T-cell (primary cell): ENCODE results near the gene PLPP4. TPM values are rescaled to one million over a fixed set of nuclear protein-coding genes. Genes with fewer than 3 reads are reported as not detected.

Experiments
- ATAC-seq, 4 experiments: fragments of 200-7000 bp in 3 of 4; fragments of 150-1000 bp in 1 of 4; cut with Tn5 transposase; replicated peaks in 1 of 4; 1 replicate in 3 of 4; 2 replicates in 1 of 4; pipeline ENCODE4 v1.10.0; 2021; ENCODE audit warnings: moderate library complexity in 3 of 4, mild to moderate bottlenecking in 2 of 4, moderate number of reproducible peaks in 1 of 4
- CTCF ChIA-PET, 2 donors: fragments of 300-600 bp; sonication (Branson Sonifier 250); formaldehyde crosslinking; loops; one replicate each; lab custom pipeline; 2022; ENCODE audit warnings: antibody characterized with exemption in 2 of 2; lab: Charles Lee
- POLR2A ChIA-PET, 2 donors: fragments of 300-600 bp; sonication (Branson Sonifier 250); formaldehyde crosslinking; loops; one replicate each; lab custom pipeline; 2022; ENCODE audit warnings: antibody characterized with exemption in 2 of 2; lab: Charles Lee
- DNase-seq, 35 experiments: peaks; one replicate each; pipeline versions ENCODE4 v3.0.0 to v3.0.0-alpha.2; 2013 to 2023
- H3K27ac ChIP-seq: one replicate; pipeline ENCODE4 v1.5.1; 2013; ENCODE audit warnings: low read length
- H3K27me3 ChIP-seq, 2 experiments: replicated peaks in 1 of 2; 1 replicate in 1 of 2; 2 replicates in 1 of 2; pipeline versions ENCODE4 v1.6.1 to v1.7.0; 2013; ENCODE audit warnings: low read length in 1 of 2, mixed read lengths in 1 of 2; ENCODE audit not compliant: control insufficient read depth in 2 of 2, insufficient read depth in 2 of 2; ENCODE audit errors: extremely low read depth in 1 of 2
- H3K36me3 ChIP-seq, 2 donors: 1 replicate in 1 of 2; 2 replicates in 1 of 2; pipeline versions ENCODE4 v1.6.1 to v1.7.0; 2013; ENCODE audit warnings: low read length in 1 of 2; ENCODE audit not compliant: control insufficient read depth in 2 of 2, insufficient read depth in 1 of 2; ENCODE audit errors: extremely low read depth in 1 of 2
- H3K4me1 ChIP-seq, 2 experiments: 1 replicate in 1 of 2; 2 replicates in 1 of 2; pipeline versions ENCODE4 v1.6.1 to v1.7.0; 2013; ENCODE audit warnings: low read length in 2 of 2, mixed read lengths in 1 of 2; ENCODE audit not compliant: insufficient read depth in 2 of 2, control insufficient read depth in 1 of 2; ENCODE audit errors: extremely low read depth in 1 of 2
- H3K4me3 ChIP-seq, 2 donors: 1 replicate in 1 of 2; 2 replicates in 1 of 2; pipeline versions ENCODE4 v1.5.1 to v1.7.0; 2013; ENCODE audit warnings: mild to moderate bottlenecking in 2 of 2, low read length in 1 of 2, moderate library complexity in 1 of 2; ENCODE audit not compliant: control insufficient read depth in 1 of 2; ENCODE audit errors: extremely low read depth in 1 of 2
- H3K9me3 ChIP-seq: 2 replicates; pipeline ENCODE4 v1.7.0; 2013
- H3K27ac Mint-ChIP-seq, 2 donors: one replicate each; pipeline ENCODE4 v1.8.0; 2020 to 2021; ENCODE audit warnings: mild to moderate bottlenecking in 2 of 2, mixed read lengths in 2 of 2
- H3K27me3 Mint-ChIP-seq, 2 donors: one replicate each; pipeline ENCODE4 v1.8.0; 2021 to 2022; ENCODE audit warnings: mixed read lengths in 2 of 2
- H3K36me3 Mint-ChIP-seq: one replicate; pipeline ENCODE4 v1.8.0; 2021; ENCODE audit warnings: mixed read lengths
- H3K4me1 Mint-ChIP-seq, 3 donors: one replicate each; pipeline ENCODE4 v1.8.0; 2020 to 2022; ENCODE audit warnings: mixed read lengths in 3 of 3, mild to moderate bottlenecking in 1 of 3
- H3K4me3 Mint-ChIP-seq, 3 donors: one replicate each; pipeline ENCODE4 v1.8.0; 2020 to 2022; ENCODE audit warnings: mild to moderate bottlenecking in 3 of 3, mixed read lengths in 3 of 3, moderate library complexity in 3 of 3
- H3K9me3 Mint-ChIP-seq, 3 donors: one replicate each; pipeline ENCODE4 v1.8.0; 2020 to 2022; ENCODE audit warnings: mixed read lengths in 3 of 3
- WGBS: methylation state at CpG from one replicate; pipeline ENCODE4 v1.1.5; 2013; ENCODE audit warnings: missing lambda C conversion rate; ENCODE audit not compliant: insufficient coverage; 5-methylcytosine and 5-hydroxymethylcytosine counted together
- total RNA-seq, 35 experiments: library from RNA in 6 of 35; stranded (reverse) in 6 of 35; fragments of 120-200 nt in 1 of 35; gene quantifications; one replicate each; pipeline versions ENCODE4 v1.2.1 to v1.2.4 and lab custom pipeline; 2013 to 2026

Gene PLPP4
- total RNA-seq, 5 donors from 2014 or later (not counting 1 experiment from before 2014, with no cell fraction given) = not detected

- H3K4me1 Mint-ChIP-seq = no peaks in the 10 kb centered on the region
- no peaks in the 10 kb centered on the region for H3K9me3 Mint-ChIP-seq
- Histone ChIP-seq H3K36me3 (no peaks in the 10 kb centered on the region), H3K27ac (no peak overlapping the region), H3K4me3 (no peak overlapping the region), H3K9me3 (no peaks in the 10 kb centered on the region), H3K4me1 (no peaks in the 10 kb centered on the region), H3K27me3 (peaks cover 0 to 9% of the 10 kb centered on the region in 2 experiments)
- no peak overlapping the region for H3K4me3 Mint-ChIP-seq
- POLR2A ChIA-PET = no interaction called here
- H3K36me3 Mint-ChIP-seq = no peaks in the 10 kb centered on the region
- WGBS = no CpG with 5 or more reads among the region's 2 CpGs
- no peak for DNase-seq
- CTCF ChIA-PET = no interaction called here
- no peak overlapping the region for H3K27ac Mint-ChIP-seq
- H3K27me3 Mint-ChIP-seq = peaks cover 3 to 4% of the 10 kb centered on the region in 2 donors
- ATAC-seq = no peak
Measured at GRCh38 chr10:120466006-120466405, 9.0 kb downstream of the PLPP4 start.

GRCh38 chr10:120473593-120473992 lies 16.6 kb downstream of the PLPP4 start:
- Mint-ChIP-seq H3K4me3 (no peak overlapping the region), H3K27ac (no peak overlapping the region), H3K4me1 (no peaks in the 10 kb centered on the region), H3K36me3 (no peaks in the 10 kb centered on the region), H3K27me3 (peaks cover 0 to 7% of the 10 kb centered on the region in 2 donors), H3K9me3 (peaks cover 4 to 20% (median 7%) of the 10 kb centered on the region in 3 donors)
- H3K9me3 ChIP-seq = no peaks in the 10 kb centered on the region
- no peaks in the 10 kb centered on the region for H3K4me1 ChIP-seq
- H3K4me3 ChIP-seq = no peak overlapping the region
- peaks cover 0 to 12% of the 10 kb centered on the region in 2 experiments for H3K27me3 ChIP-seq
- ATAC-seq (no peak), DNase-seq (no peak)
- no peaks in the 10 kb centered on the region for H3K36me3 ChIP-seq
- POLR2A ChIA-PET = no interaction called here
- CTCF ChIA-PET = no interaction called here
- H3K27ac ChIP-seq = no peak overlapping the region
- no CpG with 5 or more reads among the region's 4 CpGs for WGBS

DNA sequence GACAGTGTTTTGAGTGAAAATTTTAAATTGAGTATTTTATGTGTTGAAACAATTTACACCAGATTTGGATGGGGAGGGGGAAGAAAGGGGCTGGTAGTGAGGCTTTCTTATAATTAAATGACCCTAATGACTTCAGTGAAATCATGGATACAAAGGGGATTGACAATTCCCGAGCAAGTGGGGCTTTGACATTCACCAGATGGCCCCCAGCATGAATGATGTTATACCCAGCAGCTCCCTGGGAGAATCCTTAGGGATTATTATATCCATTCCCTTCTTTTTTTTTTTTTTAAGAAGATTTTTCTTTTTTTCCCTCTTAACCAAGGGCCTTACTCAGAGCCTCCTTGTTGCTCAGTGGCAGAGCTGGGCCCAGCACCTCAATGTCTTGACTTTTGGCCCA lies 17.9 kb downstream of the PLPP4 start:
- POLR2A ChIA-PET = no interaction called here
- no peaks in the 10 kb centered on the region for H3K36me3 Mint-ChIP-seq

GRCh38 chr10:120475844-120476791 lies 19.1 kb downstream of the PLPP4 start:
- Histone ChIP-seq H3K27me3 (peaks cover 0 to 12% of the 10 kb centered on the region in 2 experiments), H3K9me3 (no peaks in the 10 kb centered on the region), H3K36me3 (no peaks in the 10 kb centered on the region), H3K27ac (no peak overlapping the region), H3K4me3 (no peak overlapping the region), H3K4me1 (no peaks in the 10 kb centered on the region)
- POLR2A ChIA-PET = no interaction called here
- no peaks in the 10 kb centered on the region for H3K36me3 Mint-ChIP-seq
- peaks cover 7 to 20% (median 8%) of the 10 kb centered on the region in 3 donors for H3K9me3 Mint-ChIP-seq
- no peaks in the 10 kb centered on the region for H3K4me1 Mint-ChIP-seq
- CTCF ChIA-PET = interaction anchor here in 1 of 2 donors (0.7 kb wide), 1 partner anchor 455 kb away, joined by 3 read pairs; no protein-coding TSS in a partner anchor
- no peak overlapping the region for H3K4me3 Mint-ChIP-seq
- ATAC-seq = no peak
- H3K27me3 Mint-ChIP-seq = peaks cover 4 to 7% of the 10 kb centered on the region in 2 donors
- H3K27ac Mint-ChIP-seq = no peak overlapping the region
- 67% methylated on average over 1 of the region's 10 CpGs for WGBS
- DNase-seq = no peak

More for the DNA sequence above, 17.9 kb downstream of the PLPP4 start:
- ATAC-seq (no peak), DNase-seq (no peak)
- H3K4me1 ChIP-seq = no peaks in the 10 kb centered on the region
- Mint-ChIP-seq H3K27ac (no peak overlapping the region), H3K4me1 (no peaks in the 10 kb centered on the region), H3K27me3 (peaks cover 4 to 7% of the 10 kb centered on the region in 2 donors), H3K4me3 (no peak overlapping the region), H3K9me3 (peaks cover 7 to 20% (median 7%) of the 10 kb centered on the region in 3 donors)
- no CpG with 5 or more reads among the region's 1 CpG for WGBS
- CTCF ChIA-PET = no interaction called here
- no peak overlapping the region for H3K27ac ChIP-seq
- no peaks in the 10 kb centered on the region for H3K9me3 ChIP-seq
- no peaks in the 10 kb centered on the region for H3K36me3 ChIP-seq
- peaks cover 0 to 12% of the 10 kb centered on the region in 2 experiments for H3K27me3 ChIP-seq
- no peak overlapping the region for H3K4me3 ChIP-seq

DNA sequence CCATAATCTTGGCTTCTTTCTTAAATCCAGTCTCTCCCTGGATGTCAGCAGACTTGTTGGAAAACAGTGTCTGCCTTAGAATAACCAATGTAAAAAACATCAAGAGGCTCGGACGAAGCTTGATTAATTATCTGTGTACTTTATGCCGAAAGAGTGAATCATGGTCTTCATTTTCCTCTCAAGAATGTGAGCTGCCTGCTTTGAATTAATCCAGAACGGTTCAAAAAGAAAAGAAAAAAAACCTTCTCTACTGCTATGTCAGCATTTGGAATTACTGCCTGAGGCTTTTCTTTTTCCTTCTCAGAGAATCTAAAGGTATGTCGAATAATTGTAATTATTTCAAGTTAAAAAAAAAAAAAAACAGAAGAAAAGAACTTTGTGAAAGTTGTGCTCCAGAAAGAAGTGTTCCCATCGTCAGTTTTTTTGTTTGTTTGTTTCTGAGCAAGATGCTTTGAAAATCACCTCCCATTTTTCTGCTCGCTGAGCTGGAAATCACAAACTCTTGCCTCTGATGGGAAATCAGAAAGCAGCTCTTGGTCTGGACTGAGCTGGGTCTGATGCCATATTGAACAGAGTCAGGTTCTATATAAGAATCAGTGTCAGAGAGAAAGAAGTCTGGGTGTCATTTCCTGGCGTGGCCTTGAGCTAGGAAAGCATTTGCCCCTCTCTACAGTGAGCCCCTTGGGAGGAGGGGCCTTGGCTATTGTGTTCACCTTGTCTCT lies 20.2 kb downstream of the PLPP4 start:
- Histone ChIP-seq H3K9me3 (no peaks in the 10 kb centered on the region), H3K27ac (no peak overlapping the region), H3K4me3 (no peak overlapping the region), H3K36me3 (no peaks in the 10 kb centered on the region), H3K4me1 (no peaks in the 10 kb centered on the region), H3K27me3 (peaks cover 0 to 12% of the 10 kb centered on the region in 2 experiments)
- H3K27me3 Mint-ChIP-seq = peaks cover 4 to 8% of the 10 kb centered on the region in 2 donors
- no peak for ATAC-seq
- no peak for DNase-seq
- POLR2A ChIA-PET = no interaction called here
- H3K27ac Mint-ChIP-seq = no peak overlapping the region
- H3K4me1 Mint-ChIP-seq = no peaks in the 10 kb centered on the region
- 80% methylated on average over 2 of the region's 8 CpGs for WGBS
- H3K36me3 Mint-ChIP-seq = no peaks in the 10 kb centered on the region
- no peak overlapping the region for H3K4me3 Mint-ChIP-seq
- CTCF ChIA-PET = interaction anchor here in 1 of 2 donors (0.7 kb wide), 1 partner anchor 456 kb away, joined by 3 read pairs; no protein-coding TSS in a partner anchor
- H3K9me3 Mint-ChIP-seq = peaks cover 10 to 24% (median 13%) of the 10 kb centered on the region in 3 donors

- 79% methylated on average over 2 of the region's 3 CpGs for WGBS
- Histone ChIP-seq H3K4me3 (no peak overlapping the region), H3K27ac (no peak overlapping the region), H3K36me3 (no peaks in the 10 kb centered on the region), H3K4me1 (no peaks in the 10 kb centered on the region), H3K27me3 (peaks cover 0 to 12% of the 10 kb centered on the region in 2 experiments), H3K9me3 (no peaks in the 10 kb centered on the region)
- Mint-ChIP-seq H3K4me3 (no peak overlapping the region), H3K27ac (no peak overlapping the region), H3K4me1 (no peaks in the 10 kb centered on the region), H3K36me3 (no peaks in the 10 kb centered on the region), H3K27me3 (peaks cover 4 to 11% of the 10 kb centered on the region in 2 donors), H3K9me3 (peaks cover 9 to 22% (median 12%) of the 10 kb centered on the region in 3 donors)
- ChIA-PET POLR2A (no interaction called here), CTCF (no interaction called here)
- ATAC-seq (no peak), DNase-seq (no peak)
Measured at GRCh38 chr10:120477743-120478141, 20.7 kb downstream of the PLPP4 start.
